Effector memory CD8-positive, alpha-beta T cell (primary cell): Measurements from ENCODE around the gene PLEKHN1.
A peak's percentile ranks its signal among the peaks of the same experiment; 100 is the strongest.

Source experiments
- ATAC-seq: fragments of 150-1000 bp; cut with Tn5 transposase; replicated peaks from 2 replicates; pipeline ENCODE4 v1.10.0; 2021; ENCODE audit warnings: mild to moderate bottlenecking, moderate library complexity
- DNase-seq, 3 experiments: peaks; one replicate each; pipeline ENCODE4 v3.0.0; 2021
- H3K27ac Mint-ChIP-seq, 2 donors: one replicate each; pipeline ENCODE4 v1.8.0; 2022; ENCODE audit warnings: mild to moderate bottlenecking in 2 of 2, mixed read lengths in 2 of 2, moderate library complexity in 2 of 2
- H3K27me3 Mint-ChIP-seq, 2 donors: one replicate each; pipeline ENCODE4 v1.8.0; 2022; ENCODE audit warnings: mixed read lengths in 2 of 2
- H3K36me3 Mint-ChIP-seq: one replicate; pipeline ENCODE4 v1.8.0; 2022; ENCODE audit warnings: mild to moderate bottlenecking, moderate library complexity, mixed read lengths; ENCODE audit not compliant: insufficient read depth
- H3K4me1 Mint-ChIP-seq, 2 donors: one replicate each; pipeline ENCODE4 v1.8.0; 2022; ENCODE audit warnings: low read depth in 2 of 2, mixed read lengths in 2 of 2
- H3K4me3 Mint-ChIP-seq, 2 donors: one replicate each; pipeline ENCODE4 v1.8.0; 2022; ENCODE audit warnings: mild to moderate bottlenecking in 2 of 2, mixed read lengths in 2 of 2, moderate library complexity in 2 of 2
- H3K9me3 Mint-ChIP-seq, 2 donors: one replicate each; pipeline ENCODE4 v1.8.0; 2022; ENCODE audit warnings: mixed read lengths in 2 of 2

PLEKHN1 gene

DNA sequence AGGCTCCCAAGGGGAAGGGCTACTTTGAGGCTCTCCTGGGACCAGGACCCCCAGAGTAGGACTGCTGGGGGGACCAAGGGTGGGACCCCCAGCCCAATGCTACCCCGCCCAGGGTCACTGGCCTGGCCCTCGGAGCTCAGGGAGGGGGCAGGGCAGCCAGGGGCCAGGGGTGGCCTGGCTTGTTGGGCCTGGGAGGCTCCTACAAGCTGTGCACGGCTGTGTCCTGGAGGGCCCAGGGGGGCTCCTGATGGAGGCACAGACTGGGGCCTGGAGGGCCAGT lies 31.4 kb downstream of the PLEKHN1 start:
- Mint-ChIP-seq H3K27me3 (peaks cover 33 to 66% of the 10 kb centered on the region in 2 donors), H3K9me3 (no peaks in the 10 kb centered on the region), H3K4me3 (peak overlapping the region; percentile 8 to 53), H3K36me3 (peaks cover 30% of the 10 kb centered on the region), H3K27ac (no peak overlapping the region), H3K4me1 (peaks cover 9 to 10% of the 10 kb centered on the region in 2 donors)
- ATAC-seq (no peak), DNase-seq (no peak)

DNA sequence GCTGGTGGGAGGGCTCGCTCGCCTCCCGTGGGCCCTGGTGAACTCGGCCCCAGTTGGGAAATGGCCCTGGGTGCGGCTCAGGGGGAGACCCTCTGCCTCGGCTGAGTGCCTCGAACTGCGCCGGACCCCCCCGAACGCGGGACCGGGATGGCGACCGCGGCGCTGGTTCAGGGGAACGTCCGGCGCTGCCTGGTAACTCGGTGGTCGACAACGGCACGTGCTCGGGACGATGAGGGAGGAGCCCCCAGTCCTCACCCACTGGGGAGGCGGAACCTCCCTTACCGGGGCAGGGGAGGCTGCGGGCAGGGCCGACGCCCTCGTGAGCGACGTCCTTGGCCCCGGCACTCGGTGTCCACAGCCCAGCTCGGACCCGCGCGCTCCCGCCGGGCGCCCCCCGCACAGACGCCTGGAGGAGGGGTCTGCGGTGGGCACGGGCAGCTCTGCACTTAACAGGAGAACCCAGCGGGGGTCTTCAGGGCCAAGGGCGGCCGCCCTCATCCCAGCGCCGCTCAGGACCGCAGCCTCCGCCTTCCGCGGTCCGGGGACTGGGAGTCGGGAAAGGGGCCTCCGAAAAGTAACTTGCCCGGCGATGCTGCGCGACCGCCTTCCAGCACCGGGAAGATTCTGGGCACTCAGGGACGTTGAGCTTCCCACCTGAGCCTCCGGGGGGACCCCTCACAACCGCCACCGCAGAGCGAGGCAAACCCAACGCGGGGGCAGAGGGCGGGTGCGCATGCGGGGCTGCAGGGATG lies 31.9 kb downstream of the PLEKHN1 start:
- ATAC-seq (no peak), DNase-seq (no peak)
- Mint-ChIP-seq H3K27ac (no peak overlapping the region), H3K27me3 (peaks cover 33 to 66% of the 10 kb centered on the region in 2 donors), H3K9me3 (no peaks in the 10 kb centered on the region), H3K4me1 (peaks cover 9 to 10% of the 10 kb centered on the region in 2 donors), H3K36me3 (peaks cover 30% of the 10 kb centered on the region), H3K4me3 (peak overlapping the region; percentile 22 to 36)

DNA sequence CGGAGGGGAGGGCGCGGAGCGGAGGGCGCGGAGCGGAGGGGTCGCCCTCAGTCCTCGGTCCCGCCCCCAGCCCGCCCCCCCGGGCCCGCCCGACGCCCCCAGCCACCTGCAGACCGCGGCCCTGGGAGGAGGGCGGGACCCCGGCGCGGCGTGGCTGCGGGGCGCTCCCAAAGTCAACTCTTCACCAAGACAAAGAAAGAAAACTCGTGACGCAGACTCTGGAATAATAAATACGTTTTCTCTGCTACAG lies 32.4 kb downstream of the PLEKHN1 start:
- Mint-ChIP-seq H3K36me3 (peaks cover 30% of the 10 kb centered on the region), H3K9me3 (no peaks in the 10 kb centered on the region), H3K4me1 (peaks cover 9 to 10% of the 10 kb centered on the region in 2 donors), H3K4me3 (peak overlapping the region; percentile 22 to 36), H3K27ac (no peak overlapping the region), H3K27me3 (peaks cover 37 to 66% of the 10 kb centered on the region in 2 donors)
- ATAC-seq: no peak
- DNase-seq: no peak

DNA sequence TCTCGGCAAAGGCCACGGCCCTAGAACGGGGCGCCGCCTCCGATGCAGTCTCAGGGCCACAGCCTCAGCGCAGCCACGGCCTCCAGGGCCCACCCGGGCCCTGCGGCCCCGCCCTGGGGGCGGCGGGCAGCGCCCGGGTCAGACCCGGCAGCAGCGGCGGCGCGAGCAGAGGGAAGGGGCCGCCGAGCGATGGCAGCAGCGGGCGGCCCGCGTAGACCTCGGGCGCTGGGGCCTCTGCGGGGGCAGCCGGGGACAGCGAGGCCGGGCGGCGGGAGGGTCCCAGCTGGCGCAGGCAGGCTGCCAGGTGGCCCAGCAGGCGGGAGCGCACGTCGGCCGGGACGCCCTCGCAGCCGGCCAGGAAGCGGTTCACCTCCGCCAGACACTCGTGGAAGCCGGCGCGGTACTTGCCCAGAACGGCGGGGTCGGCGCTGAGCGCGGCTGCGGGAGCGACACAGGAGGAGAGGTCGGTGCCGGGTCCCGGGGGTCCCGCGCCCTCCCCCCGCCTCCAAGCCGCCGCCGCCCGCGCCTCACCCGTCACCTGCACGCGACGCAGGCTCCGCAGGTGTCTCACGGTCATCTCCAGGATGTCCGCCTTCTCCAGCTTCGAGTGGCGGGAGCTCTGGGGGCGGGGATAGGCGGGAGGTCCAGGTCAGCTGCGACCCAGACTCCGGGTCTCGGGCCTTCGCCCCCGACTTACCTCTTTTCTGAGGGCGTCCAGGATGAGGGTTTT lies 32.9 kb downstream of the PLEKHN1 start:
- H3K9me3 Mint-ChIP-seq: no peaks in the 10 kb centered on the region
- peaks cover 38 to 68% of the 10 kb centered on the region in 2 donors for H3K27me3 Mint-ChIP-seq
- H3K4me1 Mint-ChIP-seq: peaks cover 9 to 10% of the 10 kb centered on the region in 2 donors
- peak overlapping the region; percentile 27 to 31 for H3K4me3 Mint-ChIP-seq
- H3K36me3 Mint-ChIP-seq: peaks cover 30% of the 10 kb centered on the region
- ATAC-seq: peak; percentile 26
- no peak overlapping the region for H3K27ac Mint-ChIP-seq
- DNase-seq: peak in 1 of 3 experiments; percentile 40

DNA sequence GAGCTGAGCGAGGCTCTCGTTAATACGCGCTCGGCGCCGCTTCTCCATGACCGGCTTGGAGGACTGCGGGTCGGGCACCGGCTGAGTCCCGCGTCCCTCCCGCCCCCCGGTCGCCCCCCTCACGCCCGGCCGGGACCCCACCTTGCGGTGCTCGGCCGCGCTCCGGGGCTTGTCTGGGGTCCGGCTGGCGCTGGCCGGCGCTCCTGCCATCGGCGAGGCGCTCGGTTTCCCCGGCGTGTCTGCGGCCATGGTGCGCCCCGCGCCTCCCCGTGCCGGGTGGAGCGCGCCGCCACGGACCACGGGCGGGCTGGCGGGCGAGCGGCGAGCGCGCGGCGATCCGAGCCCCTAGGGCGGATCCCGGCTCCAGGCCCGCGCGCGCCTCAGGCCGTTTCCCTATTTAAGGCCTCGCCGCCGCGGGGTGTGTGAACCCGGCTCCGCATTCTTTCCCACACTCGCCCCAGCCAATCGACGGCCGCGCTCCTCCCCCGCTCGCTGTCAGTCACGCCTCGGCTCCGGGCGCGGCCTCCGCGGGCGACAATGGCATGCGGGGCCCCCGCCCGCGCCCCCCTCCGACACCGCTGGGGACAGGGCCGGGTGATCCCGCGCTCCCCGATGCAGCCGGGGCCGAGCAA lies 33.6 kb downstream of the PLEKHN1 start, which contains the start of gene HES4:
Gene HES4, minus strand, starts transcription at position 373 of the 632 bp plus-strand sequence. Its CDS starts 124 bp downstream, at position 249.
- Mint-ChIP-seq H3K4me3 (peak within 1 kb of the TSS; percentile 75 to 77), H3K4me1 (peaks cover 11 to 13% of the 10 kb centered on the region in 2 donors), H3K27ac (peak within 1 kb of the TSS; percentile 71 to 77), H3K9me3 (no peaks in the 10 kb centered on the region), H3K27me3 (peaks cover 41 to 69% of the 10 kb centered on the region in 2 donors), H3K36me3 (peaks cover 32% of the 10 kb centered on the region)
- DNase-seq (peak; percentile 44 to 51 (median 51)), ATAC-seq (peak; percentile 51)

DNA sequence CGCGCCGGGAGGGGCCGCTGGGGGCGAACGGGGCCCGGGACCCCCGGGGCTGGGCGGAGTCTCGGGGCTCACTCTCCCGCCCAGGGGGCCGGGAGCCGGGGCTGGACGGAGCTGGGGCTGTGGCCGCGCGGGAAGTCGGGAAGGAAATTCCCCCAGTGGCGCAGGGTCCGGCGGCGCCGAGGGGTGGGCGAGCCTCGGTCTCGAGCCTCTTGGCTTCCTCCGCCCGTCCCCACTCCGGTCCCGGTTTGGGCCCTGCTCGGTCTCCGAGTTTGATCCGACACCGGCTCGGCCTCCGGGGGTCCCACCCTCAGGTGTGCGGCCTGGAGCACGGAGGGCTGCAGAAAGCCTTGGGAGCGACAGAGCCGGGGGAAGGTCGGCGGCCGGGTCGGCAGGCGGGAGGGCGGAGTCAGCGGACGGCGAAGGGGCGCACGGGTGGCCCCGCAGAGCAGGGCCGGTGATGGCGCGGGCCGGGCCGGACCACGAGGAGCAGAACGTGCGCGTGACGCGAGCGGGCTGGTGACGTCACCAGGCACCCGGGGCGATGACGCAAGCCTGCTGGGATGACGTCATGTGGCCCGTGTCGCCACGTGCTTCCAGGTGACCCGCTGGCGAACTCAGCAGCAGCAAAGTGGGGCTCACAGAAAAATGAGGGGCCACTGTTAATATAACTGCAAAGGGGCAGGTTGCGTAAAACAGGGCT lies 34.2 kb downstream of the PLEKHN1 start:
- Mint-ChIP-seq H3K27ac (peak overlapping the region; percentile 71 to 77), H3K36me3 (peaks cover 30% of the 10 kb centered on the region), H3K4me1 (peaks cover 16 to 18% of the 10 kb centered on the region in 2 donors), H3K27me3 (peaks cover 43 to 69% of the 10 kb centered on the region in 2 donors), H3K4me3 (peak overlapping the region; percentile 75 to 77), H3K9me3 (no peaks in the 10 kb centered on the region)
- ATAC-seq (peak; percentile 45), DNase-seq (peak; percentile 72 to 81 (median 75))

DNA sequence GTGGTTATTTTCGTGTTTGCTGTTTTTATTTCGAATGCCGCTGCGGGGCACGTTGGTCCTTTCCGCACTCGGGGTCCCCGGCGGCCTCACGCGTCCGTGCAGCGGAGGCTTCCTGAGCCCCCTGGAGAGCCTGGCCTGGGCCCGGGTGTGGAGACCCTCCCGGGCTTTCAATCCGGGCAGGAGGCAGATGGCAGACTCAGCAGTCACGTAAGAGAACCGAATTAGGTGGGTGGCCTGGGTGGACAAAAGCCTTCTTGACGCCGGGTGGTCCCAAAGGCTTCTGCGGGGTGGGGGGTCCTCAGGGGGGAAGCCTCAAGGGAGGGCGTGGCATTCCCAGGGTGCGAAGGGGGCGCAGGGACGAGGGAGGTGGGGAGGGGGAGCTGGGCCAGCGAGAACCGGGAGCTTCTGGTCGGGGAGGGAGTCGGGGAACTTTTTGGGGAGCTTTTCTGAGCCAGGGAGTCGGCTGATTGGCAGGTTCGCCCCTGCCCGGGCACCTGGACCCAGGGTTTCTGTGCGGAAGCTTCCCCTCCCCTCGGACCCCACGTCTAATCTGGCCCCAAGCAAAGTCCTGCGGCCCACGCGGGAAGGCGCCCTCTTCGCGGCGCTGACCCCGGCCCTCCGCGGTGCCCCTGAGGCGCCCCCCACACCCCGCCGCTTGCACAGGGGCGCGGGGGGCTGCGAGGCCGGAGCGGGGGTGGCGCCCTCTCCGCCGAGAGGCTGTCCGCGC lies 34.9 kb downstream of the PLEKHN1 start:
- Mint-ChIP-seq H3K9me3 (no peaks in the 10 kb centered on the region), H3K36me3 (peaks cover 29% of the 10 kb centered on the region), H3K4me1 (peaks cover 12 to 15% of the 10 kb centered on the region in 2 donors), H3K27me3 (peaks cover 41 to 69% of the 10 kb centered on the region in 2 donors), H3K4me3 (peak overlapping the region; percentile 75 to 77), H3K27ac (peak overlapping the region; percentile 71 to 77)
- DNase-seq (no peak), ATAC-seq (no peak)

DNA sequence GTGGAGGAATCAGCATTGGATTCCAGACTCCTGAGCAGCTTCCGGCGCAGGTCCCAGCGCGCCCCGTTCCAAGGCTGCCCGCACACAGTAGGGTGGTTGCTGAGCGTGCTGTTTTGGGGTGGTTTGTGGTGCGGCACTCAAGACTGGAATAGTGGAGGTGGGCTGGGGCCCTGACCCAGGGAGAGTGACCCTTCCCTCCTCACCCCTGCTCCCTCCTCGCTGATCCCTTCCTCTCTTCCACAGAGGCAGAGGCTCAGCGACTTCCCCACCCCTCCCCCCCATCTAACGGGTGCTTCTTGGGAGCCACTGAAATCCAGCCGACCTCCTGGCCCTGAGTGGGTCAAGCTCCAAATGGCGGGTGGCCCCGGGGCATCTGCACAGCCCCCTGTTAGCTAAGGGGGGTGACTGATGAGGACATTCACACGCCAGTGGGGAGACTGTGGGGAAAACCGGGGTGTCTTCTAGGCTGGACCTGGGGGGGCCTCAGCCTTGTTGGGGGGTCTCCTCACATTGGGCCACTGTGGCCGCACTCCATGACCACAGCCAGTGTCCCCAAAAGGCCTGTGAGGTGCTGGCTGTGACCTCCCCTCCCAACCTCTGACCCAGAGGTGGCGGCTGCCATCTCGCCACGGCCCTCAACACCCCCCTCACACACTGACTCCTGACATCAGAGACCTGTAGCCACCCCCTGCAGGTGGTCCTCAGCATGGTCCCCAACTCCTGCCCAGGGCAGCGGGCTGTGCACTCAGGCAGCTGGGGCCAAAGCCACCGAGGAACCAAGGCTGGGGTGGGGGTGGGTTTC lies 37.5 kb downstream of the PLEKHN1 start:
- Mint-ChIP-seq H3K27ac (no peak overlapping the region), H3K4me3 (no peak overlapping the region), H3K4me1 (peaks cover 12 to 13% of the 10 kb centered on the region in 2 donors), H3K36me3 (peaks cover 16% of the 10 kb centered on the region), H3K27me3 (peaks cover 40 to 66% of the 10 kb centered on the region in 2 donors), H3K9me3 (no peaks in the 10 kb centered on the region)
- ATAC-seq: no peak
- DNase-seq: no peak

DNA sequence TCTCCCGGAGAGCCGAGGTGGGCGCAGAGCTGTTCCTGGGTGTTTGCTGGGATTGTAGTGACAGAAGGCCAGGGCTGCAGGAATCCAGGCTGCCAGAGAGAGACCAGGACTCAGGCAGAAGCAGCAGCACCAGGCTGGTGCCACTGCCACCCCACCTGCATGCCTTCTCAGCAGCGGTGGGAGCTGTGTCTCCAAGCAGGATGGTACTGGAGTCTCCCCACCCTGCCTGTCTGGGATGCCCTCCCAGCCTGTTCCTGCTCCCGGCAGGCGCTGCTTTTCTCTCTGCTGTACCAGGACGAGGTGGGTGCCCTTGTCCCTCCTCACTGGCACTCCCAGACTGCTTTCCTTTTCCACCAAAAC lies 38.1 kb downstream of the PLEKHN1 start:
- Mint-ChIP-seq H3K27me3 (peaks cover 40 to 72% of the 10 kb centered on the region in 2 donors), H3K4me1 (peaks cover 15 to 17% of the 10 kb centered on the region in 2 donors), H3K27ac (peak overlapping the region in 1 of 2 donors; percentile 8), H3K9me3 (no peaks in the 10 kb centered on the region), H3K4me3 (no peak overlapping the region), H3K36me3 (peaks cover 16% of the 10 kb centered on the region)
- DNase-seq: no peak
- no peak for ATAC-seq

DNA sequence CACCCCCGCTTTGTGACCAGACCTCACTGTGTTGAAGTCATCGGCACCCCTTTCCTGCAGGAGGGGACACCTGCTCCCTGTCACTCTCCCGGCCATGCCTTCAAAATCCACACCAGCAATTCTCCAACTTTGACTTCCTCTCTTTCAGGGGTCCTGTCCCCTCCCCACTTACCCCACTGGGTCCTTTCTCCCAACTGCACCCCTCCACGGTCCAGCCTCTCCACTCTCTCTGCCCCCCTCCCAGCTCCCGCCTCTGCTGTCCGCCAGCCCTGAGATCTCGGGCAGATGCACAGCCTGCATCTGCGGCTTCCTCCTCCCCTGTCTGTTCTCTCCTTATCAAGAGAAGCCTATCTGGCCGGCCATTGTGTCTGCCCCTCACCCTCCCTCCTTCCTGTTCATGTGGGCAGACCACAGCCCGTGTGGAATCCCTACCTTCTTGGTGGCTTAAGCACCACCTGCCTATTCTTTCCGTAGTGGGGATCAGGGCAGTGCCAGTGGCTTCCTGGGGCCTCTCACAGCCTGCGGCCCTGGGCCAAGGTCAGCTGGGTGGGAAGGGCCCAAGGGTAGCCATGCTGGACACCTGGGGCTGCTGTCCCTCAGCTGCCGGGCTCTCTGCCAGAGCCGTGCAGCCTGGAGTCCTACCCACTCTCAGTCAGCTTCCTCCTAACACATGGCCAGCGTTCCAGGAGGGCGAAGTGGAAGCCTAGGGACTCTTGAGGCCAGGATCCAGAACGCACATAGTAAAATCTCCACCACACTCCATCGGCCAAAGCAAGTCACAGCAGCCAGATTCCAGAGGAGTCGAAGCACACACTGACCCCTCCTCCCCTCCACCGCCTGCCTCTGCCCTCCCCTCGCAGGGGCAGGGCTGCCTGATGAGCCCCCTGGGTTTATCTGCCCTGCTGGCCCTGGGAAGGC lies 38.8 kb downstream of the PLEKHN1 start:
- peak overlapping the region; percentile 8 to 36 for H3K27ac Mint-ChIP-seq
- no peak for ATAC-seq
- peaks cover 40 to 73% of the 10 kb centered on the region in 2 donors for H3K27me3 Mint-ChIP-seq

DNA sequence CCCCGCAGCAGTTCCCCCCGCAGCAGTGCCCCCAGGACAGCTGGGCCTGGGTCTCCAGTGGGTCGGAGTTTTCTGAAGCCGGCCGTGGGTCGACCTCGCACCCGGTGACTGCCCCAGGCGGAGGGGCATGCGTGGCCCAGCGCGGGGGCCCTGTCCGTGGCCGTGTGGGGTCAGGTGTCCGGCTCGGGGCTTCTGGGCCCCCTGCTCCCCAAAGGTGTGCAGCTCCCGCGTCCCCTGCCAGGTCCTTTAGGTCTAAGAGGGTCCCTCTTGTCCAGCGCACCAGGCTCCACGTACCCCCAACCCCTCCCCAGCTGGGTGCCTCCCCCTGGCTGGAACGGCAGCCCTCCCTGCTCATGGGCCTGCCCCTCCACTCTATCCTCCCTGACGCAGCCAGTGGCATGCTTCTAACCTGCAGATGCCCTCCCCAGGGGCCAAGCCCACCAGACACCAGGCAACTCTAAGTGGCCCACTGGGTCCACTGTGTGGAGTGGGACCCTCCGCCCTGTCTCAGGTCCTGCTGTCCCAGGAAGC lies 39.6 kb downstream of the PLEKHN1 start:
- no peak for DNase-seq

More for the DNA sequence above, 38.8 kb downstream of the PLEKHN1 start:
- no peak for DNase-seq
- Mint-ChIP-seq H3K36me3 (peaks cover 16% of the 10 kb centered on the region), H3K4me1 (peaks cover 15 to 17% of the 10 kb centered on the region in 2 donors), H3K4me3 (peak overlapping the region in 1 of 2 donors; percentile 43), H3K9me3 (no peaks in the 10 kb centered on the region)

More for the DNA sequence above, 39.6 kb downstream of the PLEKHN1 start:
- no peak overlapping the region for H3K27ac Mint-ChIP-seq
- H3K9me3 Mint-ChIP-seq: no peaks in the 10 kb centered on the region
- H3K4me1 Mint-ChIP-seq: peaks cover 13 to 15% of the 10 kb centered on the region in 2 donors
- H3K4me3 Mint-ChIP-seq: no peak overlapping the region
- ATAC-seq: no peak
- H3K36me3 Mint-ChIP-seq: peaks cover 10% of the 10 kb centered on the region
- H3K27me3 Mint-ChIP-seq: peaks cover 36 to 68% of the 10 kb centered on the region in 2 donors
